ACC112 (cell line): Measurements from ENCODE around the gene NIPBL.
"Not testable (repeated sequence)": the region's sequence is repeated elsewhere in the genome, so short reads cannot be mapped to it uniquely, and the experiment has no call there.

Experiments used
- H2AFZ ChIP-seq: fragments of 200-600 bp; sonication (generic); one replicate; pipeline ENCODE4 v1.6.0; 2017; ENCODE audit warnings: antibody characterized with exemption, low read length; ENCODE audit not compliant: unreplicated experiment
- H3K27ac ChIP-seq: fragments of 200-600 bp; sonication (generic); 2 replicates; pipeline ENCODE4 v1.5.1; 2014; ENCODE audit warnings: low read depth, mild to moderate bottlenecking, antibody characterized with exemption, low read length, moderate library complexity
- H3K27me3 ChIP-seq: fragments of 200-600 bp; sonication (generic); 2 replicates; pipeline ENCODE4 v1.6.1; 2014; ENCODE audit warnings: mild to moderate bottlenecking, antibody characterized with exemption, low read length, moderate library complexity, mixed read lengths; ENCODE audit not compliant: insufficient read depth
- H3K36me3 ChIP-seq: fragments of 200-600 bp; sonication (generic); 2 replicates; pipeline ENCODE4 v1.6.1; 2016; ENCODE audit warnings: mild to moderate bottlenecking, antibody characterized with exemption, low read length, moderate library complexity, mixed read lengths; ENCODE audit not compliant: insufficient read depth
- H3K4me1 ChIP-seq: fragments of 200-600 bp; sonication (generic); one replicate; pipeline ENCODE4 v1.6.1; 2016; ENCODE audit warnings: low read length, mixed read lengths; ENCODE audit not compliant: insufficient read depth, unreplicated experiment, control insufficient read depth
- H3K4me3 ChIP-seq: fragments of 200-600 bp; sonication (generic); 2 replicates; pipeline ENCODE4 v1.5.1; 2014; ENCODE audit warnings: mild to moderate bottlenecking, low read depth, low read length
- H3K79me2 ChIP-seq: fragments of 200-600 bp; sonication (generic); one replicate; pipeline ENCODE4 v1.6.0; 2016; ENCODE audit warnings: low read length; ENCODE audit not compliant: control insufficient read depth, unreplicated experiment, insufficient read depth

Gene NIPBL

DNA sequence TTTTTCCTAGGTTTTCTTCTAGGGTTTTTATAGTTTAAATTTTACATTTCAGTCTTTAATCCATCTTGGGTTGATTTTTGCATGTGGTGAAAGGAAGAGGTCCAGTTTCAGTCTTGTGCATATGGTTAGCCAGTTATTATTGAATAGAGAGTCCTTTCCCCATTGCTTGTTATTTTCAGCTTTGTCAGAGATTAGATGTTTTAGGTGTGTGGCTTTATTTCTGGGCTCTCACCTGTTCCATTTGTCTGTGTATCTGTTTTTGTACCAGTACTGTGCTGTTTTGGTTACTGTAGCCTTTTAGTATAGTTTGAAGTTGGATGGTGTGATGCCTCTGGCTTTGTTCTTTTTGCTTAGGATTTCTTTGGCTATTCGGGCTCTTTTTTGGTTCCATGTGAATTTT is 25.8 kb downstream of the NIPBL start:
- Histone ChIP-seq H3K79me2 (peaks cover 89% of the 10 kb centered on the region), H3K4me1 (peaks cover 13% of the 10 kb centered on the region), H3K36me3 (no peaks in the 10 kb centered on the region), H2AFZ (no peak overlapping the region), H3K4me3 (no peak overlapping the region), H3K27me3 (no peaks in the 10 kb centered on the region), H3K27ac (no peak overlapping the region)

DNA sequence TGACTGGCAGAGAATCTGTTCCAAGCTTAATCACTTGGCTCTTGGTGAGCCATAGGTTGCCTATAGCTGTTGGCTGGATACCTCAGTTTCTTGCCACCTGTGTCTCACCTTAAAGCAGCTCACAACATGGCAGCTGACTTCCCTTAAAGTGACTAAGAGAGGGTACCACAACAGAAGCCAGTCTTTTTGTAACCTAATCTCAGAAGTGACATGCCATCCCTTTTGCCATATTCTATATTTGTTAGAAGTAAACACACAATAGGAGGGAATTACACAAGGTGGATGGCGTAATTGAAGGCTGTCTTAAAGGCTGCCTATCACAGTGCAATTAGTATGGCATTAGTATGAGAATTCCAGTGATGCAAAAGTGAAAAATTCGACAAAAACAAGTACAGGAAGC is 28.1 kb downstream of the NIPBL start:
- no peak overlapping the region for H3K4me3 ChIP-seq
- H3K79me2 ChIP-seq: peaks cover 92% of the 10 kb centered on the region
- H3K36me3 ChIP-seq: no peaks in the 10 kb centered on the region
- peaks cover 6% of the 10 kb centered on the region for H3K4me1 ChIP-seq
- H3K27ac ChIP-seq: no peak overlapping the region
- H3K27me3 ChIP-seq: no peaks in the 10 kb centered on the region
- no peak overlapping the region for H2AFZ ChIP-seq

DNA sequence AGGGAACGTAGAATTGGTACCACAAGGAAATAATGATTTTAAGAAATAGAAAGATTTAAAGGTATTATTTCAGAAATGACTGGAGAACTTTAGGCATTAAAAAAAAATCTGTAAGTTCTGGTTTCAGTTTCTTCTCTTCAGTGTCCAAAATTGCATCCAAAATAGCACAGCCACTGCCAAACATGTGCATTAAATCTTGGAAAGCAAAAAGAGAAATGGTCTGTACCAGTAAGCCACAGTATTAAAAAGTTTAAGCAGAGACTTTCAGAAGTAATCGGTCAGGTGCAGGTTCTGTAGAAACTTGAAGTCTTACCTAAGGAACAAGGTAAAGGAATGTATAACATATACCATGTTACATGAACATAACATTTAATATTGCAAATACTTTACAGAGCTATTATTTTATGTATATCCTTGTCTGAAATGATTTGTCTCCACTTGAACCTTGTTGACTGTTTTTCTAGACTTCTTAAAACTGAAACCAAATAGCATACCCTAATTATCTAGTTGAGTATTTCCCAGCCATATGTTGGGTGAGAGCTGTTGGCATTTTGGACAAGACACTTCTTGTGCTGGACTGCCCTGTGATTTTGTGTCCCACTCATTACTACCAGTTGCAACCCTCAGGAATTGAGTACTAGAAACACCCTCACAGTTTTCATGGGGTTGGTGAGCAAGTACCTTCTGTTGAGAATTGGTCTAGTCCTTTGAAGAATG is 32.1 kb downstream of the NIPBL start:
- Histone ChIP-seq H3K27me3 (no peaks in the 10 kb centered on the region), H3K4me3 (peak overlapping the region; percentile 31), H3K27ac (no peak overlapping the region), H2AFZ (no peak overlapping the region), H3K4me1 (no peaks in the 10 kb centered on the region), H3K79me2 (peaks cover 83% of the 10 kb centered on the region), H3K36me3 (no peaks in the 10 kb centered on the region)

DNA sequence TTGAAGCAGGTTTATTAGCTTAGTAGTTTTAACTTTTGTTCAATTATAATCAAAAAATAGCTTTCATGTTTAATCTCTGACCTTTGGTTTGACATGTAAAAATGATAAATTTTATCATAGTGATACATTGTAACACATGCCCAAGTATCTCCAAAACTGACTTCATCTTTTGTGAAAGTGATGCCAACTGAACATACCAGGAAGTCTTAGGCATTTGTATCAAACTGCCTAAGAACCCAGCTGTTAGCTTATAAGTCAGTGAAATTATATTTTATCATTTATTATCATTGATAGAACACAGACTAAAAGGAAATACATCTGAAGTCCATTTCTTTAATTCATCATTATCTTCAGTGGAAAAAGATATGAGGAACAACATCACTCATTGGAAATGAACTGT is 39.1 kb downstream of the NIPBL start:
- H3K36me3 ChIP-seq: no peaks in the 10 kb centered on the region
- no peaks in the 10 kb centered on the region for H3K4me1 ChIP-seq
- H3K4me3 ChIP-seq: no peak overlapping the region
- no peak overlapping the region for H2AFZ ChIP-seq
- peaks cover 62% of the 10 kb centered on the region for H3K79me2 ChIP-seq
- no peak overlapping the region for H3K27ac ChIP-seq
- no peaks in the 10 kb centered on the region for H3K27me3 ChIP-seq

DNA sequence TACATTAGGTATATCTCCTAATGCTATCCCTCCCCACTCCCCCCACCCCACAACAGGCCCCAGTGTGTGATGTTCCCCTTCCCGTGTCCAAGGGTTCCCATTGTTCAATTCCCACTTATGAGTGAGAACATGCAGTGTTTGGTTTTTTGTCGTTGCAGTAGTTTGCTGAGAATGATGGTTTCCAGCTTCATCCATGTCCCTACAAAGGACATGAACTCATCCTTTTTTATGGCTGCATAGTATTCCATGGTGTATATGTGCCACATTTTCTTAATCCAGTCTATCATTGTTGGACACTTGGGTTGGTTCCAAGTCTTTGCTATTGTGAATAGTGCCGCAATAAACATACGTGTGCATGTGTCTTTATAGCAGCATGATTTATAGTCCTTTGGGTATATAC is 40.0 kb downstream of the NIPBL start:
- H3K4me1 ChIP-seq, H3K27ac ChIP-seq, H2AFZ ChIP-seq, H3K4me3 ChIP-seq, H3K36me3 ChIP-seq, H3K27me3 ChIP-seq: not testable (repeated sequence)
- H3K79me2 ChIP-seq: peaks cover 62% of the 10 kb centered on the region

DNA sequence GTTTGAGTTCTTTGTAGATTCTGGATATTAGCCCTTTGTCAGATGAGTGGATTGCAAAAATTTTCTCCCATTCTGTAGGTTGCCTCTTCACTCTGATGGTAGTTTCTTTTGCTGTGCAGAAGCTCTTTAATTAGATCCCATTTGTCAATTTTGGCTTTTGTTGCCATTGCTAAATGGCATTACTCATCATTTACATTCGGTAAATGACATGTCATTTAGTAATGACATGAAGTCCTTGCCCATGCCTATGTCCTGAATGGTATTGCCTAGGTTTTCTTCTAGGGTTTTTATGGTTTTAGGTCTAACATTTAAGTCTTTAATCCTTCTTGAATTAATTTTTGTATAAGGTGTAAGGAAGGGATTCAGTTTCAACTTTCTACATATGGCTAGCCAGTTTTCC is 40.8 kb downstream of the NIPBL start:
- not testable (repeated sequence) for H3K36me3 ChIP-seq, H3K4me1 ChIP-seq, H2AFZ ChIP-seq, H3K4me3 ChIP-seq, H3K27ac ChIP-seq, H3K27me3 ChIP-seq
- H3K79me2 ChIP-seq: peaks cover 62% of the 10 kb centered on the region

DNA sequence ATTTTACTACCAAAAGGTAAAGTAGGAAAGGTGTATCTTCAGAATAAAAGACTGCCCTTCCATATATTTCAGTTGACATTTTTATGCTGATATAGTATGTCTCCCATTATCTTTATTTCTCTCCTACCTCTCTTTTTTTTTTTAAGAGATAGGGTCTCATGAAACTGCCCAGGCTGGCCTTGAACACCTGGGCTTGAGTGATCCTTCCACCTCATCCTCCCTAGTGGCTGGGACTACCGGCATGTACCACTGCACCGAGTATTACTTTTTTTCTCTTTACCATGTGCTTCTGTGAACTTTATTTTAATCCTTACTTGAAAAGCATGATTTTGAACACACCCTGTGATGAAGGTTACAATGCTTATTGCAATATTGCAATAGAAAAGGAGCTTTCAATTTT is 42.7 kb downstream of the NIPBL start:
- H3K27me3 ChIP-seq: no peaks in the 10 kb centered on the region
- H3K4me1 ChIP-seq: peaks cover 3% of the 10 kb centered on the region
- peaks cover 70% of the 10 kb centered on the region for H3K79me2 ChIP-seq
- no peak overlapping the region for H3K4me3 ChIP-seq
- no peaks in the 10 kb centered on the region for H3K36me3 ChIP-seq
- H2AFZ ChIP-seq: no peak overlapping the region
- no peak overlapping the region for H3K27ac ChIP-seq

DNA sequence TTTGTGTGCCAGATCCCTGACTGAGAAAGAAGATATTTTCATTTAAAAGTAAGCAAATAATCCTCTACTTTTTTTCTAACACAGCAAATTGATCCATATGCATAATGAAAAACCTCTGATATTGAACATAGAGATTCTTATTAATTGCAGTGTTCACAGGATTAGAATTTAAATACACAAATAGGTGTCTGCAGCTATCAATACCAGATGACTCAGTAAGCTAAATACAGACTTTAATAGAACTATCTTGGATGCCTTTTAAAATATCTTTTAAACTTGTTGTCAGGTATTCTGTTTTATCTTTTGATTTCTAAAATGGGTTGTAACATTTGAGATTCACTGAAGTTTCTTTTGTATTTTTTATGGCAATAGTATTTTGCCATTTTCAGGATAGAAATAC is 43.1 kb downstream of the NIPBL start:
- Histone ChIP-seq H2AFZ (no peak overlapping the region), H3K79me2 (peaks cover 71% of the 10 kb centered on the region)

DNA sequence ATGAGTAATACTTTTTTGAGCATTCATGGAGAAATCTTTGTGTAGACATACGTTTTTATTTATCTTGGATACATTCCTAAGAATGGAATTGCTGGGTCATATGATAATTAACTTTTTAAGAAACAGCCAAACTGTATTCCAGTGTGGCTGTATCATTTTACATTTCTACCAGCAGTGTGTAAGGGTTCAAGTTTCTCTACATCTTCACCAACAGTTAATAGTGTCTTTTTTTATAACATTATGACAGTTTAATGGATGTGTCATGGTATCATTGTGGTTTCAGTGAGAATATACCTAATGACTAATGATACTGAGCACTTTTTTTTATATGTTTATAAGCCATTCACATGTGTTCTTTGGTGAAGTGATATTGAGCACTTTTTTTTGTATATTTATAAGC is 52.4 kb downstream of the NIPBL start:
- no peak overlapping the region for H3K4me3 ChIP-seq
- H3K4me1 ChIP-seq: peaks cover 21% of the 10 kb centered on the region
- peaks cover 82% of the 10 kb centered on the region for H3K79me2 ChIP-seq
- H3K27me3 ChIP-seq: no peaks in the 10 kb centered on the region
- H2AFZ ChIP-seq: no peak overlapping the region
- no peaks in the 10 kb centered on the region for H3K36me3 ChIP-seq
- H3K27ac ChIP-seq: peak overlapping the region; percentile 16

More for the DNA sequence above, 43.1 kb downstream of the NIPBL start:
- Histone ChIP-seq H3K4me3 (no peak overlapping the region), H3K27ac (no peak overlapping the region), H3K36me3 (no peaks in the 10 kb centered on the region), H3K4me1 (peaks cover 3% of the 10 kb centered on the region), H3K27me3 (no peaks in the 10 kb centered on the region)

DNA sequence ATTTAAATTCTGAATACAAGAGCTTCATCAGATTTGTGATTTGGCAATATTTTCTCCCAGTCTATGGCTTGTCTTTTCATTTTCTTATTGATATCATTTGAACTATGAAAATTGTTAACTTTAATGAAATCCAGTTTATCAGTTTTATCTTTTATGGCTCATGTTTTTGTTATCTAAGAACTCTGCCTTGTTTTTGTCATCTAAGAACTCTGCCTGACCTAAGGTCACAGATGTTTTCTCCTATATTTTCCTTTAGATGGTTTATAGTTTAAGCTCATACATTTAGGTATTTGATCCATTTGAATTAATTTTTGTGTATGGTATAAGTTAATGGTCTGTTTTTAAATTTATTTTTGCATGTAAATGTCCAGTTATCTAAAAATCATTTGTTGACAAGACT is 52.9 kb downstream of the NIPBL start:
- H3K36me3 ChIP-seq: no peaks in the 10 kb centered on the region
- peaks cover 84% of the 10 kb centered on the region for H3K79me2 ChIP-seq
- no peak overlapping the region; the same call in 1 of the 2 replicates for H3K27ac ChIP-seq
- no peak overlapping the region for H2AFZ ChIP-seq
- H3K4me1 ChIP-seq: peaks cover 21% of the 10 kb centered on the region
- no peaks in the 10 kb centered on the region for H3K27me3 ChIP-seq
- H3K4me3 ChIP-seq: no peak overlapping the region

DNA sequence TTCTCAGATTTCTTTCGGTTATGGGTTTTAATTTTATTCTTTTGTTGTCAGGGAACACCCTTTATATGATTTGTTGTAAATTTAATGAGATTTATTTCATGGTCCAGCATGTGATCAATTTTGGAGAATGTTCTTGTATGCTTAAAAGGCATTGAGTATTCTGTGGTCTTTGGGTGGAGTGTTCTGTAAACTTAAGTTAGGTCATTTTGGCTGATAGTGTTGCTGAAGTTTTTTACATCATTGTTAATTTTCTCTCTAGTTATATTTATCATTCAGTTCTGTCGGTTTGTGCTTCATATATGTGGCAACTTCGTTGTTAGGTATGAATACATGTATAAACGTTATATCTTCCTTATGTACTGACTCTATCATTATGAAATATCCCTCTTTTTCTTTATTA is 55.5 kb downstream of the NIPBL start:
- Histone ChIP-seq H3K4me1 (peaks cover 23% of the 10 kb centered on the region), H3K79me2 (peaks cover 85% of the 10 kb centered on the region), H2AFZ (no peak overlapping the region), H3K27me3 (no peaks in the 10 kb centered on the region), H3K27ac (no peak overlapping the region), H3K4me3 (no peak overlapping the region), H3K36me3 (no peaks in the 10 kb centered on the region)
